Choroid plexus epithelial cell (primary cell): ENCODE measurements around the gene MAP3K7CL.
"Not testable (repeated sequence)": the region's sequence is repeated elsewhere in the genome, so short reads cannot be mapped to it uniquely, and the experiment has no call there.

Source experiments
- DNase-seq: peaks from one replicate; pipeline ENCODE4 v3.0.0-alpha.2; 2010; ENCODE audit warnings: low read depth
- H3K4me3 ChIP-seq: 2 replicates; pipeline ENCODE4 v1.5.1; 2011; ENCODE audit warnings: low read depth, mild to moderate bottlenecking, control low read depth, low read length, moderate library complexity
- TF ChIP-seq, protein P1 (sequence below): conservative IDR thresholded peaks from 2 replicates; pipeline ENCODE4 v1.5.1; 2011; ENCODE audit warnings: low read depth, mild to moderate bottlenecking, control low read depth, inconsistent platforms, low read length, moderate library complexity

The MAP3K7CL gene

DNA sequence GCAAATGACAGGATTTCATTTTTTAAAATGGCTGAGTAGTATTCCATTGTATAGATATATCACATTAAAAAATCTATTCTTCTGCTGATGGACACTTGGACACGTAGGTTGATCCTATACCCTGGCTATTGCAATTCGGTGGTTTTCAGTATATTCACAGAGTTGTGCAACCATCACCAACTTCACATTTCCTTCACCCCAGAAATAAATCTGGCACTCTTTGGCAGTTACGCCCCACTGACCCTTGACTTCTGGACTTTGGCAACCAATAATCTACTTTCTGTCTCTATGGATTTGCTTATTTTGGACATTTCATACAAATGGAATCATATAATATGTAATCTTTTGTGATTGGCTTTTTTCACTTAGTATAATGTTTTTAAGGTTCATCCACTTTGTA lies 35.9 kb downstream of the MAP3K7CL start:
- TF ChIP-seq, protein P1, sequence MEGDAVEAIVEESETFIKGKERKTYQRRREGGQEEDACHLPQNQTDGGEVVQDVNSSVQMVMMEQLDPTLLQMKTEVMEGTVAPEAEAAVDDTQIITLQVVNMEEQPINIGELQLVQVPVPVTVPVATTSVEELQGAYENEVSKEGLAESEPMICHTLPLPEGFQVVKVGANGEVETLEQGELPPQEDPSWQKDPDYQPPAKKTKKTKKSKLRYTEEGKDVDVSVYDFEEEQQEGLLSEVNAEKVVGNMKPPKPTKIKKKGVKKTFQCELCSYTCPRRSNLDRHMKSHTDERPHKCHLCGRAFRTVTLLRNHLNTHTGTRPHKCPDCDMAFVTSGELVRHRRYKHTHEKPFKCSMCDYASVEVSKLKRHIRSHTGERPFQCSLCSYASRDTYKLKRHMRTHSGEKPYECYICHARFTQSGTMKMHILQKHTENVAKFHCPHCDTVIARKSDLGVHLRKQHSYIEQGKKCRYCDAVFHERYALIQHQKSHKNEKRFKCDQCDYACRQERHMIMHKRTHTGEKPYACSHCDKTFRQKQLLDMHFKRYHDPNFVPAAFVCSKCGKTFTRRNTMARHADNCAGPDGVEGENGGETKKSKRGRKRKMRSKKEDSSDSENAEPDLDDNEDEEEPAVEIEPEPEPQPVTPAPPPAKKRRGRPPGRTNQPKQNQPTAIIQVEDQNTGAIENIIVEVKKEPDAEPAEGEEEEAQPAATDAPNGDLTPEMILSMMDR: no peak
- no peak for DNase-seq
- no peak overlapping the region for H3K4me3 ChIP-seq

DNA sequence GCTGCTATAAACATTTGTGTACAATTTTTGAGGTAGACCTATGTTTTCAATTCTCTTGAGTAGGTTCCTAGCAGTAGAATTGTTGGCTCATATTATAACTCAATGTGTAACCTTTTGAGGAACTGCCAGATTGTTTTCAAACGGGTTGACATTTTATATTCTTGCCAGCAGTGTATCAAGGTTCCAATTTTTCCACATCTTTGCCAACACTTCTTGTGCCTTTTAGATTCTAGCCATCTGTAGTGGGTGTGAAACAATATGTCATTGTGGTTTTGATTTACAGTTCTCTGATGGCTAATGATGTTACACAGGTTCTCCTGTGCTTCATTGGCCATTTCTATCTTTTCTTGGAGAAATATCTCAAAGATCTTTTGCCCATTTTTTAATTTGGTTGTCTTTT lies 36.4 kb downstream of the MAP3K7CL start:
- TF ChIP-seq, protein P1: no peak
- no peak for DNase-seq
- no peak overlapping the region for H3K4me3 ChIP-seq

DNA sequence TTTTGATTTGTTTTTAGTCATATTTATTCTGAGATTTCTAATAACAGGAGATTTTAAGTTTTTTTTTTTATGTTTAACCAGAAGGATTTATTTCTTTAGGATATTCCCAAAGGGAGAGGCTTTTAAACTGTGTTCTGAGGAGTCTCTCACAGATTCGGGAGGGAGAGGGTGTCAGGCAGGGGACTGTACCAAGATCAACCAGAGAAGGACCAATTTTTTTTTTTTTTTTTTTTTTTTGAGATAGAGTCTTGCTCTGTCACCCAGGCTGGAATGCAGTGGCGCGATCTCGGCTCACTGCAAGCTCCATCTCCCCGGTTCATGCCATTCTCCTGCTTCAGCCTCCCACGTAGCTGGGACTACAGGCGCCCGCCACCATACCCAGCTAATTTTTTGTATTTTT lies 37.0 kb downstream of the MAP3K7CL start:
- not testable (repeated sequence) for H3K4me3 ChIP-seq, DNase-seq

DNA sequence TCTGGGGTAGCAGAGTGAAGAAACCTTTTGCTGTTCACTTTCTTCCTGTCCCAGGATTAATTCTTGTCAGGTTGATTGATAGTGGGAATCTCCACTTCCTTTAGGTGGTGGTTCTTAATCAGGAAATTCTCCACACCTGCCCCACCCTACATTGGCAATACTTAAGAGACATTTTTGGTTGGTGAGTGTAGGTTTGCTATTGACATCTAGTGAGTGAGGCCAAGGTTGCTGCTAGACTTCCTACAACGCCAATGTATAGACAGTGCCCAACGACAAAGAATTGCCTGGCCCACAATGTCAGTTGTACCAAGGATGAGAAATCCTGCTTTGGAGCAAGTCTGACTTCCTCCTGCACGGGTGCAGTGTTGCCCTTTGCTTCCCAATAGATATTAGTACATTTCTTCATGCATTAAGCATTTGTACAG lies 38.5 kb downstream of the MAP3K7CL start:
- H3K4me3 ChIP-seq: no peak overlapping the region
- TF ChIP-seq, protein P1: no peak
- DNase-seq: no peak

DNA sequence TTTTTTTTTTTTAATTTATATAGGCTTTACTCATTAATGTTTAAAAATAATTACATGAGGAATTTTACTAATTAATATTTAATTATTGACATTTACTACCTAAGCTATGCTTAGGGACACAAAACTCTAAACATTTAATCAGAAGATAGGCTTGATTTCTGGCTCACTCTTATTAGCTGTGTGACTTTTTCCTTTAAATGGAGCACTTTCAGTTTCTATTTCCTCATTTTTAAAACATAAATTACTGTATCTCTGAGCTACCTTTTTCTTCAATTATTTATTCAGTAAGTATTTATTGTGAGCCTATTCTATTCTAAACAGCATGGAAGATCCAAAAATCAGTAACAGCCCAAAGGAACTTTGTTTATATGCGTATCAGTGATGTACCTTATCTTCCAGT lies 40.5 kb downstream of the MAP3K7CL start:
- no peak for DNase-seq
- no peak overlapping the region for H3K4me3 ChIP-seq
- TF ChIP-seq, protein P1: no peak

DNA sequence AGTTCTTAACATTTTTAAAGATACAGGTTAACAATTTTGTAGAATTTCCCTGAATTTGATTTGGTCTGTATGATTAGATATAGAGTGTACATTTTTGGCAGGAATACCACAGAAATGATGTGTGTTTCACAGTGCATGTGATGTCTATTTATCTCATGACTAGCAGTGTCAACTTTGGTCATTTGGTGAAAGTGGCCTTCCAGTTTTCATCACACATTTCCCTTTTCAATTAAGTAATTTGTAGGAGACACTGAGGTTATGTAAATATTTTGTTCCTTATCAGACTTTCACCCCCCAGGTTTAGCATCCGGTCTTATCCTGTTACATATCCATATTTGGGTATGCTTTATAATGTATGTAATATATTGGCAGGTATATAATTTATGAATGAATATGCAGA lies 41.8 kb downstream of the MAP3K7CL start:
- TF ChIP-seq, protein P1: no peak
- peak; percentile 23 for DNase-seq
- no peak overlapping the region for H3K4me3 ChIP-seq

DNA sequence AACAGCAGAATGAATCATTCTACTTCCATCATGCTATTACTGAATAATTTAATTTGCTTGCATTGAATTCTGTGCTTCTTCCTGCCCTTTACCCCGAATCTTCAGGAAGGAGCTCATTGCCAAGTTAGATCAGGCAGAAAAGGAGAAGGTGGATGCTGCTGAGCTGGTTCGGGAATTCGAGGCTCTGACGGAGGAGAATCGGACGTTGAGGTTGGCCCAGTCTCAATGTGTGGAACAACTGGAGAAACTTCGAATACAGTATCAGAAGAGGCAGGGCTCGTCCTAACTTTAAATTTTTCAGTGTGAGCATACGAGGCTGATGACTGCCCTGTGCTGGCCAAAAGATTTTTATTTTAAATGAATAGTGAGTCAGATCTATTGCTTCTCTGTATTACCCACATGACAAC lies 44.2 kb downstream of the MAP3K7CL start:
- H3K4me3 ChIP-seq: no peak overlapping the region
- TF ChIP-seq, protein P1: no peak

More for the DNA sequence above, 44.2 kb downstream of the MAP3K7CL start:
- DNase-seq: peak; percentile 60
